PC-9 (cell line): ENCODE measurements around the gene CASQ1. TPM values are rescaled to one million over a fixed set of nuclear protein-coding genes. Genes with fewer than 3 reads are reported as not detected.

Source experiments
- BruUV-seq: library from RNA; stranded (reverse); fragments of 400-500 nt; replicated peaks from 2 replicates; lab custom pipeline; 2021; lab: Mats Ljungman, UMichigan
- CTCF ChIA-PET: fragments of 300-600 bp; sonication (Branson Sonifier 250); formaldehyde crosslinking; loops from one replicate; lab custom pipeline; 2022; ENCODE audit warnings: antibody characterized with exemption; lab: Charles Lee
- POLR2A ChIA-PET: fragments of 300-600 bp; sonication (Branson Sonifier 250); formaldehyde crosslinking; loops from one replicate; lab custom pipeline; 2022; ENCODE audit warnings: antibody characterized with exemption; ENCODE audit not compliant: unreplicated experiment; lab: Charles Lee
- DNase-seq, 2 experiments: peaks; one replicate each; pipeline versions ENCODE4 v3.0.0 to v3.0.0-alpha.2; 2015 to 2022; ENCODE audit warnings: mixed read lengths in 1 of 2
- H2AFZ ChIP-seq: fragments of 200-600 bp; sonication (generic); 2 replicates; pipeline ENCODE4 v1.8.1; 2017; ENCODE audit warnings: antibody characterized with exemption
- H3F3A ChIP-seq: fragments of 200-600 bp; sonication (generic); 2 replicates; pipeline ENCODE4 v1.8.1; 2017; ENCODE audit warnings: antibody characterized with exemption, mild to moderate bottlenecking, low read depth; ENCODE audit not compliant: insufficient read depth
- H3K27ac ChIP-seq: fragments of 200-600 bp; sonication (generic); 2 replicates; pipeline ENCODE4 v1.6.1; 2016; ENCODE audit warnings: mixed run types
- H3K27me3 ChIP-seq: fragments of 200-600 bp; sonication (generic); 2 replicates; pipeline ENCODE4 v1.6.1; 2016; ENCODE audit warnings: low read depth, mixed run types; ENCODE audit not compliant: insufficient read depth
- H3K36me3 ChIP-seq: fragments of 200-600 bp; sonication (generic); 2 replicates; pipeline ENCODE4 v1.6.1; 2016; ENCODE audit warnings: low read depth, mixed run types
- H3K4me1 ChIP-seq: fragments of 200-600 bp; sonication (generic); replicated peaks from 2 replicates; pipeline ENCODE4 v1.6.1; 2016; ENCODE audit warnings: mixed run types; ENCODE audit not compliant: insufficient read depth
- H3K4me2 ChIP-seq: fragments of 200-600 bp; sonication (generic); 2 replicates; pipeline ENCODE4 v1.6.1; 2017; ENCODE audit warnings: mixed run types
- H3K4me3 ChIP-seq: fragments of 200-600 bp; sonication (generic); 2 replicates; pipeline ENCODE4 v1.6.1; 2016; ENCODE audit warnings: mixed run types
- H3K79me2 ChIP-seq: fragments of 200-600 bp; sonication (generic); 2 replicates; pipeline ENCODE4 v1.6.1; 2017; ENCODE audit warnings: low read depth, mixed run types
- H3K9me2 ChIP-seq: fragments of 200-600 bp; sonication (generic); 2 replicates; pipeline ENCODE4 v1.8.1; 2017; ENCODE audit warnings: mild to moderate bottlenecking; ENCODE audit not compliant: insufficient read depth
- H3K9me3 ChIP-seq: fragments of 200-600 bp; sonication (generic); 2 replicates; pipeline ENCODE4 v1.8.1; 2016; ENCODE audit warnings: low read depth; ENCODE audit not compliant: insufficient read depth
- H4K20me1 ChIP-seq: fragments of 200-600 bp; sonication (generic); 2 replicates; pipeline ENCODE4 v1.8.1; 2017; ENCODE audit not compliant: insufficient read depth
- CTCF ChIP-seq: fragments of 200-600 bp; sonication (generic); conservative IDR thresholded peaks from 2 replicates; pipeline ENCODE4 v1.6.1; 2017; ENCODE audit warnings: mixed run types, antibody characterized with exemption, mild to moderate bottlenecking, moderate library complexity
- EZH2 ChIP-seq: fragments of 200-600 bp; sonication (generic); IDR thresholded peaks from 2 replicates; pipeline ENCODE4 v1.8.0; 2017; ENCODE audit warnings: antibody characterized with exemption, low read depth
- intact Hi-C: fragments of 100-400 bp; cut with micrococcal nuclease; formaldehyde crosslinking; loops from one replicate; pipeline ENCODE4 v1.10.0; 2022; ENCODE audit not compliant: unreplicated experiment
- total RNA-seq: library from RNA; stranded (reverse); gene quantifications from 2 replicates; pipeline ENCODE4 v1.2.3, GENCODE V29; 2021

Gene CASQ1
- total RNA-seq, 1 experiment from 2014 or later, result not detected

- Histone ChIP-seq H3K9me3 (no peaks in the 10 kb centered on the region), H3K4me2 (no peak overlapping the region), H3F3A (peaks cover 7% of the 10 kb centered on the region; the same call in 1 of the 2 replicates), H3K79me2 (no peaks in the 10 kb centered on the region), H2AFZ (no peak overlapping the region), H3K36me3 (peaks cover 22% of the 10 kb centered on the region; the same call in 1 of the 2 replicates), H3K4me3 (no peak overlapping the region), H3K27me3 (no peaks in the 10 kb centered on the region), H3K9me2 (0 out of 2 replicates have a peak, but pooled peaks cover 5% of the 10 kb centered on the region), H4K20me1 (no peaks in the 10 kb centered on the region), H3K27ac (no peak overlapping the region), H3K4me1 (no peaks in the 10 kb centered on the region)
- intact Hi-C loops, result no loop called here
- TF ChIP-seq EZH2, result no peak
- TF ChIP-seq CTCF, result no peak
- ChIA-PET POLR2A (no interaction called here), CTCF (no interaction called here)
- no TSS peak for BruUV-seq
- no peak for DNase-seq
Measured at GRCh38 chr1:160224606-160225005, 34.2 kb downstream of the CASQ1 start.

GRCh38 chr1:160225345-160225744 lies 35.0 kb downstream of the CASQ1 start:
- H3K9me2 ChIP-seq, result 0 out of 2 replicates have a peak, but pooled peaks cover 5% of the 10 kb centered on the region
- H3F3A ChIP-seq, result 0 out of 2 replicates have a peak, but pooled peaks cover 3% of the 10 kb centered on the region
- TF ChIP-seq CTCF (no peak), EZH2 (no peak)
- H3K27ac ChIP-seq, result no peak overlapping the region
- H3K4me3 ChIP-seq, result no peak overlapping the region
- CTCF ChIA-PET, result no interaction called here
- no peak for DNase-seq
- H2AFZ ChIP-seq, result no peak overlapping the region
- H3K4me2 ChIP-seq, result no peak overlapping the region
- H3K79me2 ChIP-seq, result no peaks in the 10 kb centered on the region
- no peaks in the 10 kb centered on the region for H3K4me1 ChIP-seq
- no peaks in the 10 kb centered on the region for H3K27me3 ChIP-seq
- H3K9me3 ChIP-seq, result no peaks in the 10 kb centered on the region
- no TSS peak for BruUV-seq
- POLR2A ChIA-PET, result no interaction called here
- peaks cover 22% of the 10 kb centered on the region; the same call in 1 of the 2 replicates for H3K36me3 ChIP-seq
- intact Hi-C loops, result no loop called here
- H4K20me1 ChIP-seq, result no peaks in the 10 kb centered on the region

GRCh38 chr1:160226623-160227022 lies 36.2 kb downstream of the CASQ1 start:
- H3K9me2 ChIP-seq, result 0 out of 2 replicates have a peak, but pooled peaks cover 2% of the 10 kb centered on the region
- TF ChIP-seq CTCF, result no peak
- TF ChIP-seq EZH2, result no peak
- H3K9me3 ChIP-seq, result no peaks in the 10 kb centered on the region
- intact Hi-C loops, result no loop called here
- no peaks in the 10 kb centered on the region for H3K4me1 ChIP-seq
- BruUV-seq, result no TSS peak
- no peaks in the 10 kb centered on the region for H3K79me2 ChIP-seq
- peaks cover 3% of the 10 kb centered on the region; the same call in 1 of the 2 replicates for H3F3A ChIP-seq
- no peak overlapping the region for H3K27ac ChIP-seq
- H3K4me3 ChIP-seq, result no peak overlapping the region
- POLR2A ChIA-PET, result no interaction called here
- no peaks in the 10 kb centered on the region for H3K27me3 ChIP-seq
- H2AFZ ChIP-seq, result no peak overlapping the region
- H3K36me3 ChIP-seq, result peaks cover 33% of the 10 kb centered on the region
- no peak for DNase-seq
- H3K4me2 ChIP-seq, result no peak overlapping the region
- no peaks in the 10 kb centered on the region for H4K20me1 ChIP-seq
- CTCF ChIA-PET, result no interaction called here
